GM10847 (cell line): ENCODE data around the gene C1orf56.
A peak's percentile ranks its signal among the peaks of the same experiment; 100 is the strongest.

Source experiments
- POLR2A ChIP-seq: IDR thresholded peaks from 2 replicates; pipeline ENCODE4 v1.6.1; 2011; ENCODE audit not compliant: insufficient read length; ENCODE audit errors: extremely low read depth

C1orf56 gene, protein sequence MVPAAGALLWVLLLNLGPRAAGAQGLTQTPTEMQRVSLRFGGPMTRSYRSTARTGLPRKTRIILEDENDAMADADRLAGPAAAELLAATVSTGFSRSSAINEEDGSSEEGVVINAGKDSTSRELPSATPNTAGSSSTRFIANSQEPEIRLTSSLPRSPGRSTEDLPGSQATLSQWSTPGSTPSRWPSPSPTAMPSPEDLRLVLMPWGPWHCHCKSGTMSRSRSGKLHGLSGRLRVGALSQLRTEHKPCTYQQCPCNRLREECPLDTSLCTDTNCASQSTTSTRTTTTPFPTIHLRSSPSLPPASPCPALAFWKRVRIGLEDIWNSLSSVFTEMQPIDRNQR

DNA sequence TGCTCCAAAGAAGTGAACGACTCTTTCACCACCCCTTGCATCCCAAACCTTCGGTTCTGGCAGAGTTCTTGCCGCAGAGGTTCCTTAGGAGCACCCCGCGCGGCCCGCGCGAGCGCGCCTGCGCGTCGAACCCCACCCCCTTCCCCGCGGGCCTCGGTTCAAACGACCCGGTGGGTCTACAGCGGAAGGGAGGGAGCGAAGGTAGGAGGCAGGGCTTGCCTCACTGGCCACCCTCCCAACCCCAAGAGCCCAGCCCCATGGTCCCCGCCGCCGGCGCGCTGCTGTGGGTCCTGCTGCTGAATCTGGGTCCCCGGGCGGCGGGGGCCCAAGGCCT, at the start of gene C1orf56:
Gene C1orf56, plus strand, starts transcription at position 161 of the 334 bp plus-strand sequence. Its CDS starts 97 bp downstream, at position 258.
- peak; percentile 35 for TF ChIP-seq POLR2A

- no peak for TF ChIP-seq POLR2A
Observed at GRCh38 chr1:150997949-150998348, 49.6 kb upstream of the C1orf56 start.

DNA sequence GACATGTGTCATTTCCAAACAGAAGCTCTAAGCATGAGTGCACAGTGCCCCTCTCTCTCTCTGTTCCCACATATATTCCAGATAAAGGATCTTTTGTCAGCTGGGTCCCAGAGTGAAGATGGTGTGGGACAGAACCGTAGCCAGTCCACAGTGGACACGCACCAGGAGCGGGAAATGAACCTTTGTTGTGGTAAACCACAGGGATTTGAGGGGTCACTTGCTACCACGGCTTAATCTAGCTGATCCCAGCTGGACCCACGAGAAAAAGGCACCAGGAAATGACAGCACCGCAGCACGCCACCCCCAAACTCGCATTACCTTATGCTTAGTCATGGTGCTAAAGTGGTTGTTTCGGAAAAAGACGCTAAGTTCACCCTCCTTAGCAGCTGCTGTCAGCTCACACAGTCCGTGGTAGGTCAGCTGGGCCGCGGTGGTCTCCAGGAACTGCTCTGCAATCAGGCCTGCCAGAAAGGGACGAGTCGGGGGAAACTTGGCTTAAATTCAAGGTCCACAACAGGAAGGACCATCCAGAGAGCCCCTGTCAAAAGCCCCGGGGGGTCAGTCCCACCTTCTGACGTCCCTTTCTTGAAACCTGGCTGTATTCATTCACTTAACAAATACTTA, 48.4 kb upstream of the C1orf56 start:
- TF ChIP-seq POLR2A, result no peak

DNA sequence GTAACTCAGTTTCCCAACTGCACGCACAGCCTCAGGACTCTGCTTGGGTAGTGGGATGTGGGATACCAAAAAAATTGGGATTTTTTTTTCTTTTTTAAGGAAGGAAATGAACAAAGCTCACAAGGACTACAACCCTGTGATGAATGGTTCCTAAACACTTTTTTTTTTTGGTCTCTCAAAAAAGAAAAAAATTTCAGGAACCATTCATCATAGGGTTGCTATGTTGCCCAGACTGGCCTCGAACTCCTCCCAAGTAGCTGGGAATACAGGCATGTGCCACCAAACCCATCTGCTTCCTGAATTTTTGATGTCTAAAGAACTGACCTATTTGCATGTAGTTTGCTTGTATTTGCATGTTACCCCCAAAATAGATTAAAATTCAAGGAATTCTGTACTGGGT, 47.6 kb upstream of the C1orf56 start:
- no peak for TF ChIP-seq POLR2A

GRCh38 chr1:151000408-151000807, 47.1 kb upstream of the C1orf56 start:
- TF ChIP-seq POLR2A, result no peak

DNA sequence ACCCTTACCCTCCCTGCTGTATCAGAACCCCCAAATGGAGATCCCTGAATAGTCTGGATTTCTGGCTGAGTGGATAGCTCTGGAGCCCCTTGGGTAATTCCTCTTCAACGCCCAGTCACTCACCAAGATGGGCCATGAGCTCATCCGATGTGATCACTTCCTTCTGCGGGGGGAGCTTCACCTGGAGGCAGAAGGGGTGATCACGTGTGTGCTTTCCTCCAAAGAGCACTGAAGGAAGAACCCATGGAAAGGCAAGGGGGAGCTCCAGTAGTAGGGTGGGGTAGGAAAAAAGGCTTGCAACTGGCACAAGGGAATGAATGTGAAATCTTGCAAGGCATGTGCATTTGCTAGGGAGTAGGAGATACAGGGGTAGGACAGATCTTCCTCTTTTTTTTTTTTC, 45.9 kb upstream of the C1orf56 start:
- no peak for TF ChIP-seq POLR2A

GRCh38 chr1:151002051-151002450, 45.5 kb upstream of the C1orf56 start:
- TF ChIP-seq POLR2A, result no peak

DNA sequence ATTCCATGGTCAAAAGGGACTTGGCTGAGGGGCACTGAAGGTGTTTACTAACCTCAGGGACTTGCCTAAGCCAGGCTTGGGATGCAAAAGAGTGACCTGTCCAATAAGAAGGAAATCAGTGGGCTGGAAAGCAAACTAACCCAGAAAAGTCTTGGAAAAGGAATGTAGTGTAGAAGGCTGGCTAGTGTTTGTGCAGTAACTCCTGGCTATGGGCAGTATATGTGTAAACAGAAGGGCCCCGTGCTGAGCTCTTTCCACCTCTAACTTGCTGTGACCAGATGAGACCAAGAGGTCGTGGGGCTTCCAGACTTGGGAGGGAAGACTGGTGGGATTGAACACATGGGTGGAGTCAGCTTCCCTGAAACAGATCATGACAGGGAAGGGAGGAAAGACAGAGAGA, 44.9 kb upstream of the C1orf56 start:
- no peak for TF ChIP-seq POLR2A

DNA sequence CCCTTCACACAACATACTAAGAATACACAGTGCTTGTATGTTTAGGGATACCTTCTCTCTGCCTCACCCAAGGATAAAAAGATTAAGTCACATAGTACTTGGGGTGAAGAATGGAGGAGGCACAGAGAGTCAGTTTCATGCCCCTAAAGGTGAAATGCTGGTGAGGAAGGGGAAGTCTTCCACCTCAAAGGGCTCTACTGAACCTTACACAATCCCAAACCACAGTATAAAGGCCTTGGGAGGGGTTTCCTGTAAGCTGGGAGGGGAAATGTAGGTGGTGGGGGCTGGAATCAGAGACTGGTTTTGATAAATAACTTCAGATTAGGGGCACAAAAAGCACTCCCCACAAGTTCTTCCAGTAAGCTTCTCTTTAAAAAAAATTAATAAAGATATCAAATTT, 44.4 kb upstream of the C1orf56 start:
- TF ChIP-seq POLR2A, result no peak

- TF ChIP-seq POLR2A, result no peak
Observed at GRCh38 chr1:151005729-151006319, 41.7 kb upstream of the C1orf56 start.

- TF ChIP-seq POLR2A, result peak; percentile 6
Observed at GRCh38 chr1:151006327-151007052, 41.1 kb upstream of the C1orf56 start, which contains the start of gene MINDY1. Gene MINDY1 (minus strand): TSS chr1:151006902. CDS start chr1:151002617, 4,285 bp downstream.

GRCh38 chr1:151007853-151008243, 39.7 kb upstream of the C1orf56 start:
- no peak for TF ChIP-seq POLR2A

- TF ChIP-seq POLR2A, result peak; percentile 31
Observed at GRCh38 chr1:151008244-151009205, 39.0 kb upstream of the C1orf56 start, which contains the start of gene PRUNE1. Gene PRUNE1 (plus strand): TSS chr1:151008449. CDS start chr1:151008633, 184 bp downstream.

DNA sequence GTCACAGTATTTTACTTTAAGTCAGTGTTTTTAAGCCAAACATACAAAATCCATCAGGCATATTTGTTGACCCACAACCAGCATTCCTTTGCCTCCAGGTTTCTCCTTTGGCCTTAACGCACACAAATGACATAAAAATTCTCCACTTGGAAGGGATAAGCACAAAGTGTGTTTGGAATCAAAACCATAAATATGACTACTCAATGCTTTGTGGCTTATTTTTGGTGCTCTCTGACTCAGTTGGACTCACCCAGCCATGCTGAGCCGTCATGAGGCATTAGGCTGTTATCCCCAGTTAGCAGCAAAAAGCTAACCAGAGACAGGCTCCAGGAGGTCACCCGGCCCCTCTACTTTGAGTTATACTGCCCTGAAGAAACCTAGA, 38.4 kb upstream of the C1orf56 start:
- no peak for TF ChIP-seq POLR2A
